Right lobe of liver (tissue), 4 donors: ENCODE data around the gene ZBED6.

Source experiments
- CTCF ChIP-seq, 4 donors: fragments of 200-600 bp in 3 of 4; fragments of 450-650 bp in 1 of 4; IDR thresholded peaks; one replicate each; pipeline versions ENCODE4 v1.5.1 to v1.8.0; 2016 to 2022; ENCODE audit warnings: antibody characterized with exemption in 4 of 4, mild to moderate bottlenecking in 2 of 4
- POLR2A ChIP-seq: fragments of 450-650 bp; IDR thresholded peaks from one replicate; pipeline ENCODE4 v1.6.1; 2017; ENCODE audit warnings: antibody characterized with exemption, mild to moderate bottlenecking
- donor health status: DM: no; HTN: no; CAD: no.
- donor health status: DM: no; HTN: no; CAD: no.
- donor health status: DM: no; HTN: yes; CAD: no.

- TF ChIP-seq POLR2A (no peak), CTCF (IDR thresholded peaks at IDR 0.05) (peak; percentile 28 to 38 (median 34))
Observed at GRCh38 chr1:203776636-203777035, 18.8 kb upstream of the ZBED6 start.
